Measurements from ENCODE around the gene HNRNPH2. TPM values are rescaled to one million over a fixed set of nuclear protein-coding genes. Genes with fewer than 3 reads are reported as not detected.

The HNRNPH2 gene
- total and polyA plus RNA-seq, 2 experiments from 2014 or later = 59.2 to 80.1 TPM

GRCh38 chrX:101369687-101370086, 38.3 kb upstream of the HNRNPH2 start:
- Histone ChIP-seq H2AFZ (no peak overlapping the region), H3F3A (replicated peaks; ENCODE audit: low read depth) (no peaks in the 10 kb centered on the region), H3K27ac (ENCODE audit: low read depth) (no peak overlapping the region), H3K36me3 (ENCODE audit: insufficient read depth) (no peaks in the 10 kb centered on the region), H3K4me3 (no peak overlapping the region), H3K9me2 (ENCODE audit: insufficient read depth) (no peaks in the 10 kb centered on the region), H3K4me1 (ENCODE audit: insufficient read depth) (no peaks in the 10 kb centered on the region), H3K27me3 (ENCODE audit: insufficient read depth) (no peaks in the 10 kb centered on the region), H4K20me1 (replicated peaks; ENCODE audit: insufficient read depth) (no peaks in the 10 kb centered on the region), H3K4me2 (no peak overlapping the region), H3K79me2 (replicated peaks; ENCODE audit: insufficient read depth) (no peaks in the 10 kb centered on the region)
- Mint-ChIP-seq H3K4me3 (no peak overlapping the region), H3K4me1 (no peaks in the 10 kb centered on the region), H3K27me3 (ENCODE audit: insufficient read depth, low read depth, poor library complexity) (no peaks in the 10 kb centered on the region), H3K9me3 (no peaks in the 10 kb centered on the region; the same call in 2 of the 3 replicates), H3K27ac (no peak overlapping the region; the same call in 1 of the 2 replicates), H3K36me3 (ENCODE audit: low read depth) (no peaks in the 10 kb centered on the region)
- TF ChIP-seq EZH2phosphoT487 (IDR thresholded peaks at IDR 0.05; ENCODE audit: unreplicated experiment) = no peak
- no peak for TF ChIP-seq ZNF114 (CRISPR knock-in tag; IDR thresholded peaks at IDR 0.05)
- TF ChIP-seq CTCF (conservative IDR thresholded peaks at IDR 0.05; ENCODE audit: low read depth in 2 of 2) = no peak
- TF ChIP-seq, protein P1, sequence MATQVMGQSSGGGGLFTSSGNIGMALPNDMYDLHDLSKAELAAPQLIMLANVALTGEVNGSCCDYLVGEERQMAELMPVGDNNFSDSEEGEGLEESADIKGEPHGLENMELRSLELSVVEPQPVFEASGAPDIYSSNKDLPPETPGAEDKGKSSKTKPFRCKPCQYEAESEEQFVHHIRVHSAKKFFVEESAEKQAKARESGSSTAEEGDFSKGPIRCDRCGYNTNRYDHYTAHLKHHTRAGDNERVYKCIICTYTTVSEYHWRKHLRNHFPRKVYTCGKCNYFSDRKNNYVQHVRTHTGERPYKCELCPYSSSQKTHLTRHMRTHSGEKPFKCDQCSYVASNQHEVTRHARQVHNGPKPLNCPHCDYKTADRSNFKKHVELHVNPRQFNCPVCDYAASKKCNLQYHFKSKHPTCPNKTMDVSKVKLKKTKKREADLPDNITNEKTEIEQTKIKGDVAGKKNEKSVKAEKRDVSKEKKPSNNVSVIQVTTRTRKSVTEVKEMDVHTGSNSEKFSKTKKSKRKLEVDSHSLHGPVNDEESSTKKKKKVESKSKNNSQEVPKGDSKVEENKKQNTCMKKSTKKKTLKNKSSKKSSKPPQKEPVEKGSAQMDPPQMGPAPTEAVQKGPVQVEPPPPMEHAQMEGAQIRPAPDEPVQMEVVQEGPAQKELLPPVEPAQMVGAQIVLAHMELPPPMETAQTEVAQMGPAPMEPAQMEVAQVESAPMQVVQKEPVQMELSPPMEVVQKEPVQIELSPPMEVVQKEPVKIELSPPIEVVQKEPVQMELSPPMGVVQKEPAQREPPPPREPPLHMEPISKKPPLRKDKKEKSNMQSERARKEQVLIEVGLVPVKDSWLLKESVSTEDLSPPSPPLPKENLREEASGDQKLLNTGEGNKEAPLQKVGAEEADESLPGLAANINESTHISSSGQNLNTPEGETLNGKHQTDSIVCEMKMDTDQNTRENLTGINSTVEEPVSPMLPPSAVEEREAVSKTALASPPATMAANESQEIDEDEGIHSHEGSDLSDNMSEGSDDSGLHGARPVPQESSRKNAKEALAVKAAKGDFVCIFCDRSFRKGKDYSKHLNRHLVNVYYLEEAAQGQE (IDR thresholded peaks at IDR 0.05; ENCODE audit: unreplicated experiment) = no peak
- ATAC-seq (no peak), DNase-seq (ENCODE audit: low spot score) (no peak)

DNA sequence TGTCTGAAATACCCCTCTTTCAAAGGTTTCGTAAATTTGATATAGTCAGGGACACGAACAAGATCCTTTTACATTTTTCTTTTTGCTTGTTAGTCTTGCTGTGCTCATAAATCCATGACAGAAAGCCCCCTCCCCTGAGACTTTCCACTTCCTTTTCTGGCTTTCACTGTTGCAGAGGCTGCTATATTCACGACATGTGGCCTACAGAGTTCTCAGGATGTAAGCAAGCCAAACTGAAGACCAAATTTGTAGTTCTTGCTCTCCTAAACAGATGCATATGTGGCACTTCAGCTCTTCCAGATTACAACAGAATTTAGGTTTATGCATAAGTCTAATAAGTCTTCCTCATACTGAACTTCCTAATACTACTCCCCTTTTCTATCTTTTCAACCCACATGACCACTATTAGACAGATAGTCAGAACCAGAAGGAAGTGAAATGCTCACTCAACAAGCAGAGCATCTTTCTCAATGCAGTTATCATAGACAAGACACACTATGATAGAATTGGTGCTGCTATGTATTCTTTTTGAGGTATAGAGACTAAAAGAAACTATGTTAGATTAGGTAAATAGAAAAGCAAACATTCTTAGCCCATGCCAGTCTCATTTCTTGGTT, 37.0 kb upstream of the HNRNPH2 start:
- H3K4me3 Mint-ChIP-seq = no peak overlapping the region
- TF ChIP-seq JUNB (IDR thresholded peaks at IDR 0.05; ENCODE audit: unreplicated experiment) = no peak
- TF ChIP-seq POLR2AphosphoS5 (IDR thresholded peaks at IDR 0.05; ENCODE audit: low read depth) = no peak
- no peak for TF ChIP-seq CTCF (conservative IDR thresholded peaks at IDR 0.05; ENCODE audit: low read depth in 2 of 2)
- TF ChIP-seq, protein P1 (IDR thresholded peaks at IDR 0.05; ENCODE audit: unreplicated experiment) = no peak

More for the DNA sequence above, 37.0 kb upstream of the HNRNPH2 start:
- H3K79me2 ChIP-seq (replicated peaks; ENCODE audit: insufficient read depth) = no peaks in the 10 kb centered on the region
- no peak overlapping the region for H3K27ac ChIP-seq (ENCODE audit: low read depth)
- Mint-ChIP-seq H3K4me1 (no peaks in the 10 kb centered on the region), H3K27me3 (ENCODE audit: insufficient read depth, low read depth, poor library complexity) (peaks cover 2% of the 10 kb centered on the region), H3K27ac (no peak overlapping the region), H3K36me3 (ENCODE audit: low read depth) (no peaks in the 10 kb centered on the region), H3K9me3 (no peaks in the 10 kb centered on the region; the same call in 2 of the 3 replicates)
- no peak overlapping the region for H3K4me3 ChIP-seq
- H3F3A ChIP-seq (replicated peaks; ENCODE audit: low read depth) = no peaks in the 10 kb centered on the region
- no peaks in the 10 kb centered on the region for H4K20me1 ChIP-seq (replicated peaks; ENCODE audit: insufficient read depth)
- no peaks in the 10 kb centered on the region for H3K4me1 ChIP-seq (ENCODE audit: insufficient read depth)
- no peaks in the 10 kb centered on the region for H3K9me2 ChIP-seq (ENCODE audit: insufficient read depth)
- no peaks in the 10 kb centered on the region for H3K36me3 ChIP-seq (ENCODE audit: insufficient read depth)
- H3K4me2 ChIP-seq = no peak overlapping the region
- no peak for ATAC-seq
- H2AFZ ChIP-seq = no peak overlapping the region
- H3K27me3 ChIP-seq (ENCODE audit: insufficient read depth) = no peaks in the 10 kb centered on the region
- DNase-seq (ENCODE audit: low spot score) = no peak
